Measurements from ENCODE around the gene MUCL3. TPM values are rescaled to one million over a fixed set of nuclear protein-coding genes. Genes with fewer than 3 reads are reported as not detected.
"Not testable (repeated sequence)": the region's sequence is repeated elsewhere in the genome, so short reads cannot be mapped to it uniquely, and the experiment has no call there.

Gene MUCL3
- polyA plus RNA-seq, 1 of the 3 experiments (the other 2 are of a cell fraction): not detected

GRCh38 chr6:30902196-30902595 is 38.6 kb upstream of the MUCL3 start:
- H3K4me2 ChIP-seq; H3K79me2 ChIP-seq (ENCODE audit: insufficient read depth); H4K20me1 ChIP-seq (ENCODE audit: insufficient read depth); H3K4me3 ChIP-seq (ENCODE audit: low read depth in 2 of 2, low read length in 1 of 2); H3K9ac ChIP-seq; H3K9me2 ChIP-seq; DNase-seq; H2AFZ ChIP-seq (ENCODE audit: low read depth); H3K27me3 ChIP-seq (ENCODE audit: insufficient read depth); H3K9me3 ChIP-seq; H3K27ac ChIP-seq (ENCODE audit: low read depth in 2 of 2, low read length in 1 of 2); H3K4me1 ChIP-seq (ENCODE audit: control insufficient read depth in 1 of 2, insufficient read depth in 2 of 2, low read depth in 1 of 2, low read length in 1 of 2): not testable (repeated sequence)
- ChIA-PET CTCF (interaction anchor here (1.0 to 1.3 kb wide), 2 partner anchors 13 to 370 kb away, joined by 3 read pairs; no protein-coding TSS in a partner anchor), POLR2A (interaction anchor here (0.7 kb wide), 1 partner anchor 219 kb away, joined by 4 read pairs; no protein-coding TSS in a partner anchor)
- Histone ChIP-seq H3K36me3 (replicated peaks in 1 of 2; ENCODE audit: control insufficient read depth in 1 of 2, insufficient read depth in 2 of 2, low read length in 1 of 2) (peaks cover 6 to 26% of the 10 kb centered on the region in 2 experiments), H3F3A (replicated peaks; ENCODE audit: insufficient read depth) (peaks cover 12% of the 10 kb centered on the region)
- 84% methylated on average over 9 of the region's 9 CpGs for WGBS (ENCODE audit: low lambda C conversion rate)

- Histone ChIP-seq H3K27me3 (ENCODE audit: insufficient read depth) (no peaks in the 10 kb centered on the region), H3K4me2 (no peak overlapping the region), H4K20me1 (ENCODE audit: insufficient read depth) (no peaks in the 10 kb centered on the region), H3K9me2 (no peaks in the 10 kb centered on the region), H3K36me3 (replicated peaks in 1 of 2; ENCODE audit: control insufficient read depth in 1 of 2, insufficient read depth in 2 of 2, low read length in 1 of 2) (peaks cover 6 to 21% of the 10 kb centered on the region in 2 experiments), H2AFZ (ENCODE audit: low read depth) (no peak overlapping the region), H3K9ac (no peak overlapping the region), H3K27ac (ENCODE audit: low read depth in 2 of 2, low read length in 1 of 2) (no peak overlapping the region), H3K9me3 (no peaks in the 10 kb centered on the region), H3K4me1 (ENCODE audit: control insufficient read depth in 1 of 2, insufficient read depth in 2 of 2, low read depth in 1 of 2, low read length in 1 of 2) (no peaks in the 10 kb centered on the region), H3F3A (replicated peaks; ENCODE audit: insufficient read depth) (peaks cover 12% of the 10 kb centered on the region), H3K4me3 (ENCODE audit: low read depth in 2 of 2, low read length in 1 of 2) (no peak overlapping the region), H3K79me2 (ENCODE audit: insufficient read depth) (no peaks in the 10 kb centered on the region)
- no peak for DNase-seq
- ChIA-PET POLR2A (no interaction called here), CTCF (interaction anchor here (1.0 kb wide), 1 partner anchor 13 kb away, joined by 3 read pairs; no protein-coding TSS in a partner anchor)
- 60% methylated on average over 5 of the region's 5 CpGs for WGBS (ENCODE audit: low lambda C conversion rate)
- TF ChIP-seq FOXJ3 (CRISPR knock-in tag; IDR thresholded peaks at IDR 0.05): no peak
- no peak for TF ChIP-seq PBX3 (IDR thresholded peaks at IDR 0.05)
- no peak for TF ChIP-seq MEF2A (IDR thresholded peaks at IDR 0.05; ENCODE audit: borderline replicate concordance, low read depth)
- no peak for TF ChIP-seq USF1 (IDR thresholded peaks at IDR 0.05; ENCODE audit: borderline replicate concordance, low read depth)
- TF ChIP-seq TEAD4 (IDR thresholded peaks at IDR 0.05; ENCODE audit: borderline replicate concordance, insufficient read depth): no peak
- no peak for TF ChIP-seq NRF1 (IDR thresholded peaks at IDR 0.05; ENCODE audit: low read depth, low read length)
- TF ChIP-seq TAF1 (IDR thresholded peaks at IDR 0.05; ENCODE audit: borderline replicate concordance, low read depth, low read length): no peak
Measured at GRCh38 chr6:30902709-30903108, 38.1 kb upstream of the MUCL3 start.

GRCh38 chr6:30903236-30903635 is 37.5 kb upstream of the MUCL3 start:
- no peaks in the 10 kb centered on the region for H3K9me2 ChIP-seq
- peaks cover 12% of the 10 kb centered on the region for H3F3A ChIP-seq (replicated peaks; ENCODE audit: insufficient read depth)
- H4K20me1 ChIP-seq (ENCODE audit: insufficient read depth): no peaks in the 10 kb centered on the region
- WGBS (ENCODE audit: low lambda C conversion rate): 94% methylated on average over 4 of the region's 4 CpGs
- H3K79me2 ChIP-seq (ENCODE audit: insufficient read depth): peaks cover 2% of the 10 kb centered on the region
- no peak for DNase-seq
- POLR2A ChIA-PET: interaction anchor here (0.7 kb wide), 1 partner anchor 122 kb away, joined by 3 read pairs; no protein-coding TSS in a partner anchor
- no peaks in the 10 kb centered on the region for H3K27me3 ChIP-seq (ENCODE audit: insufficient read depth)
- CTCF ChIA-PET: no interaction called here
- peaks cover 6 to 16% of the 10 kb centered on the region in 2 experiments for H3K36me3 ChIP-seq (replicated peaks in 1 of 2; ENCODE audit: control insufficient read depth in 1 of 2, insufficient read depth in 2 of 2, low read length in 1 of 2)
- H3K4me1 ChIP-seq (ENCODE audit: control insufficient read depth in 1 of 2, insufficient read depth in 2 of 2, low read depth in 1 of 2, low read length in 1 of 2): no peaks in the 10 kb centered on the region
- no peak overlapping the region for H2AFZ ChIP-seq (ENCODE audit: low read depth)
- H3K27ac ChIP-seq (ENCODE audit: low read depth in 2 of 2, low read length in 1 of 2): no peak overlapping the region
- no peak overlapping the region for H3K4me3 ChIP-seq (ENCODE audit: low read depth in 2 of 2, low read length in 1 of 2)
- H3K4me2 ChIP-seq: no peak overlapping the region
- no peaks in the 10 kb centered on the region for H3K9me3 ChIP-seq
- no peak overlapping the region for H3K9ac ChIP-seq
- TF ChIP-seq ZBTB33 (IDR thresholded peaks at IDR 0.05; ENCODE audit: borderline replicate concordance, low read depth): no peak
- no peak for TF ChIP-seq TEAD4 (IDR thresholded peaks at IDR 0.05; ENCODE audit: borderline replicate concordance, insufficient read depth)
- no peak for TF ChIP-seq USF2 (IDR thresholded peaks at IDR 0.05; ENCODE audit: borderline replicate concordance, low read depth, low read length)
- no peak for TF ChIP-seq RAD21 (IDR thresholded peaks at IDR 0.05; ENCODE audit: low read length)
- TF ChIP-seq TAF1 (IDR thresholded peaks at IDR 0.05; ENCODE audit: borderline replicate concordance, low read depth, low read length): no peak
- TF ChIP-seq POLR2AphosphoS5 (IDR thresholded peaks at IDR 0.05; ENCODE audit: low read depth, low read length): no peak
- no peak for TF ChIP-seq JUND (IDR thresholded peaks at IDR 0.05)
- no peak for TF ChIP-seq REST (IDR thresholded peaks at IDR 0.05; ENCODE audit: low read depth, low read length)
